Embryonic facial prominence (tissue), 1 donor: ENCODE results near the gene JAM3.

Experiments used
- DNase-seq: peaks from one replicate; pipeline ENCODE4 v3.0.0-alpha.2; 2016; ENCODE audit errors: extremely low spot score

JAM3 gene

GRCh38 chr11:134145715-134146114 is 76.8 kb downstream of the JAM3 start:
- DNase-seq, result no peak

DNA sequence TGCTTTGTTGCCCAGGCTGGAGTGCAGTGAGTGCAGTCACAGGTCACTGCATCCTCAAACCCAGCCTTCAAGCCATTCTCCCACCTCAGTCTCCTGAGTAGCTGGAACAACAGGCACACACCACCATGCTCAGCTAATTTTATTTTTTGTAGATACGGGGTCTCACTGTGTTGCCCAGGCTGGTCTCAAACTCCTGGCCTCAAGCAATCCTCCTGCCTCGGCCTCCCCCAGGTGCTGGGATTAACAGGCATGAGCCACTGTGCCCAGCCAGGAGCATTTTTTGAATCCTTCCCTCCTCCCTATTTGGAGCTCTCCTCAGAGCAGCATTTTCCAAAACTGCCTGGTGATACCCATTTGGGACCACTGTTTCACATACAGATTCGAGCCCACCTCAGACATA is 77.7 kb downstream of the JAM3 start:
- no peak for DNase-seq

GRCh38 chr11:134149371-134149770 is 80.5 kb downstream of the JAM3 start:
- DNase-seq, result no peak

DNA sequence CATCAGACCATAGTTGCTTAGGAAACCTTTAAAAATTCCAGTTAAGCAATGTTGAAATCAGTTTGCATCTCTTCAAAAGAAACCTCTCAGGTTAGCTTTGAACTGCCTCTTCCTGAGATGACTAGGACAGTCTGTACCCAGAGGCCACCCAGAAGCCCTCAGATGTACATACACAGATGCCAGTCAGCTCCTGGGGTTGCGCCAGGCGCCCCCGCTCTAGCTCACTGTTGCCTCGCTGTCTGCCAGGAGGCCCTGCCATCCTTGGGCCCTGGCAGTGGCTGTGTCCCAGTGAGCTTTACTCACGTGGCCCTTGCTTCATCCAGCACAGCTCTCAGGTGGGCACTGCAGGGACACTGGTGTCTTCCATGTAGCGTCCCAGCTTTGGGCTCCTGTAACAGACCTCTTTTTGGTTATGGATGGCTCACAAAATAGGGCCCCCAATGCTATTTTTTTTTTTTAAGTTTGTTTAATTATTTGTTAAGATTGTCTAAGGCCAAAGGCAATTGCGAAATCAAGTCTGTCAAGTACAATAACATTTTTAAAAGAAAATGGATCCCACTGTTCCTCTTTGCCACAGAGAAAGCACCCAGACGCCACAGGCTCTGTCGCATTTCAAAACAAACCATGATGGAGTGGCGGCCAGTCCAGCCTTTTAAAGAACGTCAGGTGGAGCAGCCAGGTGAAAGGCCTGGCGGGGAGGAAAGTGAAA is 81.5 kb downstream of the JAM3 start:
- DNase-seq, result no peak

- no peak for DNase-seq
Observed at GRCh38 chr11:134151083-134151747, 82.3 kb downstream of the JAM3 start.

DNA sequence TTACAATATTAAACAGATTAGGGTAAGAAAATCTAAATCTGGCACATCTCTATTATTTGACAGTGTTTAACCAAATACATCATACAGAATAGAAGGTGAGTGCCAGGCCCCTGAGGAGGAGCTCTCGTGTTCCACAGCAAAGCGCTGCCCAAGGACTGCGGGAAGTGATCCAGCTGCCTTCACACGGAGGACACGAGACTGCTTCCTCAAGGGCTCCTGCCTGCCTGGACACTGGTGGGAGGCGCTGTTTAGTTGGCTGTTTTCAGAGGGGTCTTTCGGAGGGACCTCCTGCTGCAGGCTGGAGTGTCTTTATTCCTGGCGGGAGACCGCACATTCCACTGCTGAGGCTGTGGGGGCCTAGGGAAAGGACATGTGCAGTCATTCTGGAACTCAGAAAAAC is 83.8 kb downstream of the JAM3 start:
- no peak for DNase-seq

DNA sequence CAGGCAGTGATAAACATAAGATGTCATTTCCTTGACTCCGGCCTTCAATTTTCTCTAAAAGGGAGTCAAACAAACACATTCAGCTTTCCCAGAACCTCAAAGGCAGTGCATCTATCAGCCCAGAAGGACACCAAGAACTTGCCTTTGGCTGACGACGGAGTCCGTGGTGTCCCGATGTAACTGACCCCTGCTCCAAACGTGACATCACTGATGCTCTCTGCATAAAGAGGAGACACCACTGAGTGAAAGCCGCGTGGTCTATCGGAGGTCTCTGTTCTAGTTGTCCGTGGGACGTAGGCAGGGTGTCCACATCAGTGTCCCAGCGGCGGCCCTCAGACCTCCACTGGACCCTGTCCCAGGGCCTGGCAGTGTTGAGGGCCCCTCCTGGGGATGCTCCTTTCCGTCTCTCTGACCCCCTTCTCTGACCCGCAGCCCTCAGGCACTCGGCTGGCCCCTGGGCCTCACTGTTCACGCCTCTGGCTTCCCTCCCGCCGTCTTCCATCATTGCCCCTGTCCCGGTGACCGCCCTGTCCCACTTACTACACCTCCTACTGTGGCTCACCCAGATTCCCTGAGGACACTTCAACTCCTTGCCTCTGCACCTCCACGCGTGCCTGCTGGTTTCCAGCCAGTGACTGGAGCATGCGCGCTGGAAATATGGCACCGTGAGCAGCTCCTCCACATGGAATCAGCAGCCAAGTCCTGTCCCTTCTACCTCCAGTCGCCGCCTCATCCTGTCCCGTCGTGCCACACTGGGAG is 84.5 kb downstream of the JAM3 start:
- no peak for DNase-seq

DNA sequence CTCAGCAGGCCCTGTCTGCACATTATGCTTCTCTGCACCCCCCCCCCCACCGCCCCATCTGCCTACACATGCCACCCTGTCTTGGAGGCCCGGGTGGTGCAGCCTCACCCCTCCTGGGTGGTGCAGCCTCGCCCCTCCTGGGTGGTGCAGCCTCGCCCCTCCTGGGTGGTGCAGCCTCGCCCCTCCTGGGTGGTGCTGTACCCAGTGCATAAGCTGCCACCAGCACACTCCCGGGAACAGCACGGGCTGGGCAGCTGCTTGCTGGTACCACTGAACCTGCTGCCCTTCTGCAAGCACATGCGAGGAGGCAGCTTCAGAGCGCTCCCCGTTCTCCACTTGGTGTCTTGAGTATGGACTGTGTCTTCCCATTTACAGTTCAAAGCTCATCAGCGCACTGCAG is 85.6 kb downstream of the JAM3 start:
- no peak for DNase-seq

GRCh38 chr11:134155456-134155855 is 86.6 kb downstream of the JAM3 start:
- DNase-seq, result no peak

DNA sequence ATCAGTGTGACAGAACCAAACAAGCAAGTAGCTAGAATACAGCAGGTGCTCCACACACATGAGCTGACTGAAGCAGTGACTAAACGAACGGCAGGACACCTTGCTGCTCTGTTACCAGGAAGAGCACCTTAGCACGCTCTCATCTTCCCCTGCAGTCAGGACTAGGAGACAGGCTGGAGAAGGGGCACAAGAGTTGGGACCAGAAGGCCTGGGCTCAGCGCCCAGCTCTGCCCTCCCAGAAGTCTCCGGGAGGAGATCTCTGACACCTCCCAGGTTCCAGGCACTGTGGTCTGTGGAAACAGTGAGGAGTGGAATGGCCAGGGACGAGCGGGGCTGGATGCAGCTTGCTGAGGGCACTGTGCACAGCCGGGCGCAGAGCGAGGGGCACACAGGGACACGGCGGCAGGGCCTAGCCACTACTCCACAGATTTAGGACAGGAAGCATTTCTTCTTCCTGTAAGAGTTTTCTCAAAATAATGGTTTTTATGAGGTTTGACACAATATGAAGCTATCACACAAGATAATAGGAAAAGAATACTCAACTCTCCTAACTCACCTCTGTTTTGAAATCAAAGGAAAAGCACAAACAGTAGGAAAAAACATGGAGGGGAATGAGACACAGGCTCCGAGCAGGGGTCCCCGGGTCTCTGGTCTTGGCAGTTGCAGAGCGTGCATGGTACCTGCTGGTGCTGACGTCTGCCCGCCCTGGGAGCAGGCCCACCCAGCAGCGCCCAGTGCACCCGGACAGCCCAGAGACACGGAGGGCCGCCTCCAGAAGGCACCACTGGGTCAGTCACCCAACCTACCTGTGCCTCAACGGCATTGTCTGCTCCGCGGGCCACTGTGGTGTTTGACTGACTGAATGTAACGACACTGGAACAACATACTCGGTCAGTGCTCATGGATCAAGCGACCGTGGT is 87.3 kb downstream of the JAM3 start:
- no peak for DNase-seq

GRCh38 chr11:134157451-134157850 is 88.6 kb downstream of the JAM3 start:
- DNase-seq, result no peak

DNA sequence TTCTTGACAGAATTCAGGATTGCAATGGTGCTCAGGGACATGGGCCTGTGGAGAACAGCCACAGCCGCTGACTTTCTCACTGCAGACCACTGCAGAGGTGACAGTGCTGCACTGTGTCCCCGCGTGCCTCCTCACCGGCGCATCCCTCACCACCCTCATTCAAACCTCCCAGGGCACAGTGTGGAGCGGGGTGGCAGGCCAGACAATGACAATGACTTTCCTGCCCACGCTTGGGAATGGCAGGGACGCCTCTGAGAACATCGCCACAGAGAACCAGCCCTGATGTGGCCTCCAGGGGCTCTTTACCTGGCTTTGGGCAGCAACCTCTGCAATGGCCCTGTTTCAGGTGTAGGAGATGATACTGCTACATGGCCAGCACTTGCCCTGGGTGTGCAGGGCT is 89.2 kb downstream of the JAM3 start:
- DNase-seq, result no peak

GRCh38 chr11:134159652-134160051 is 90.8 kb downstream of the JAM3 start:
- DNase-seq, result no peak

- DNase-seq, result no peak
Observed at GRCh38 chr11:134164490-134165370, 95.9 kb downstream of the JAM3 start.

DNA sequence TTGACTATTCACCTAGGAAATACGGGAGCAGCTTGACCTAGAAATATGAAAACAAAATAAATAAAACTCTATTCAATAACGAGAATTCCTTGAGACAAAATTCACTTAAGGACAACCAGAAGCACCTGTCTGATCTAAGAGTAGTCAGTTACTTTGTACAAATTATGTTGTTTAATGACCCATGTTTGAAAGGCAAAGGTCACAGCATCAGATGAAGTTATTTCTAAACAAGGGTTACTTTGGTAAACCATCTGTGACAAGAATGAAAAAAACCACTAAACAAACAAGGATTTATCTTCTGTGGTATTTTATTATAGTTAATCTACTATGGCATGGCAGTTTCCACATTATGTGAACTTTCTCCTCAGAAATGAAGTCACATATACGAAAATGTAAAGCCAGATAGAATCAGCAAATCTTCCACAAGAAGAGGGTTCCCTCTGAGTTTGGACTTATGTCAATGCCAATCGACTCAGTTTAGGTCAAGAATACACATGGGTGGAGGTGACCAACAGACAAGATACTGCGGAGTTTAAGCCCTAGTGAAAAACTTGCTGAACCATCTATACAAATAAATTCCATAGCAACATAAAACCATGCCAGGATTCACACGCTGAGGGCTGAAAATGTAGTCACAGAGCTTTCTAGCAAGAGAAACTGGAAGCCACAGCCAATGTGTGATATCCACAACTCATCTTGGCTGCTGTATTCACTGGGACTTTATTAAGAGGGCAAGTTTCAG is 101.5 kb downstream of the JAM3 start:
- DNase-seq, result no peak

- DNase-seq, result no peak
Observed at GRCh38 chr11:134170919-134171281, 102.0 kb downstream of the JAM3 start.

- DNase-seq, result no peak
Observed at GRCh38 chr11:134171951-134172350, 103.1 kb downstream of the JAM3 start.

DNA sequence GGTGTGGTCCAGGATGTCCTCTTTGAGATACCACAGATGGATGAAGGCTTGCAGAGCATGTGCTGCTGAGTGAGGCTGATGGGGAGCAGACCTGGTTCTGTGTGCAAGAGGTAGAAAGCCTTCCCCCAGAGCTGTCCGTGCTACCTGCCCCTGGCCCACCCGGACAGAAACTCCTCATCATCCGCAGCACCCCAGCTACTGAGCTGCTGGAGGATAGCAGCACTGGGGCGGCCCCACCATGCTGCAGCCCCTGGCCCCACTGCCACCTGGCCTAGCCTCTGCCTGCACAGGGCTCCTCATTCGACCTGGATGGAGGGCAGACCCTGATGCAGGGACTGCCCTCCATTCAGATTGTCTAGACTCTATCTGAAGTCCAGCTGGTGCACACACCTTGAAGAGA is 104.4 kb downstream of the JAM3 start:
- DNase-seq, result no peak

- no peak for DNase-seq
Observed at GRCh38 chr11:134176284-134176683, 107.4 kb downstream of the JAM3 start.

DNA sequence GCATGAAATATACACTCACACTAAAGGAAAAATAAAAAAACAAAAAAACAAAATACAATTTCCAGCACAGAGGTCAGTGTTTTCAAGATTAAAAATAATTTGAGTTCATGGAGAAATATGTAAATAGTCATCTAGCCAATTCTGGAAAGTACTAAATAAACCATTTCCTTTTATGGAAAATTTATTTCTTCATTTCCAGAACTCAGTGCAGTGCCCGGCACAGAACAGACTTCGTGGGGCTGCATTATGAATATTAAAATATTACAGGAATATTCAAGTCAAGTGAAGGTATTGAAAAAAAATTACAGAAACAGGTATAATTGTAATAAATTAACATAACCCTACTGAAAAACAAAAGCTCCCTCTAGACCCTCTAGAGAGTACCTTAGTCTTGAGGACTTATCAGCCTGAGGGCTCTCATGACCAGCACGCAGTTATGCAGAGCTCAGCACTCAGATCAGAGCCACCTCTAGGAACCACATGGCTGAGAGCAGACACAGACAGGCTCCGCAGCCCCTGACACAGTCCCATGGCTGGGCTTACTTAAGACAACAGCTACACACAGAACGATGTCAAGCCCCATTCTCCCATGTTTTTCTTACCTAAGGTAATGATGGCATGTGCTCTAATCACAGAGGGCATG is 109.3 kb downstream of the JAM3 start:
- DNase-seq, result no peak
